ENCODE measurements around the gene DLG5.

The DLG5 gene

DNA sequence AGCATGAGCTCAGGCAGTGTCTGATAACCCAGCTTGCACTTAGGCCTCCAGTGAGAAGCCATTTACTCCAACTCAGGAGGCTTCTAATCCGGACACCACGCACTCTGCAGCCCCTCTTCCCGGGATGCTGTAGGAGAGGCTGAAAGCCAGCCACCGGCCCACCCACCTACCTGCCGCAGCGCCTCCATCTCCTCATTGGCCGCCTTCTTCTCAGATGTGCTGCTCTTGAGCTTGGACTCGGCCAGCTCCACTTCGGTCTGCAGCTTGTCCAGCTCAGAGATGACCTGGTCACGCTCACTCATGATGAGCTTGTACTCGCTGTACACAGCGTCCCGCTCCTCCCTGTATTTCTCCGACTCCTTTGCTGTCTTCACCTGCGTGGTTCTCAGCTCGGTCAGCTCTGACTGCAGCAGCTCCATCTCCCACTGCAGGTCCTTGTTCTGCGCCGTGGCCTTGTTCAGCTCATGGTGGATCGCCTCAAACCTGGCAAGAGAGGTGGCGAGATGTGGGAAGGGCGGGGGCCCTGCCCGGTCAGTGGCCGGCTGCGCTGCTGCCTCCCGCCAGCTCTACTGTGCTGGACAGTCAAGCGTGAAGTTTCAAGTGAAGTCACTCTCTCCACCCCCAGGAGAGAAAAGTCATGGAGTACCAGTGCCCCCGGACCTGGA is 84.7 kb downstream of the DLG5 start:
- no peak for DNase-seq

DNA sequence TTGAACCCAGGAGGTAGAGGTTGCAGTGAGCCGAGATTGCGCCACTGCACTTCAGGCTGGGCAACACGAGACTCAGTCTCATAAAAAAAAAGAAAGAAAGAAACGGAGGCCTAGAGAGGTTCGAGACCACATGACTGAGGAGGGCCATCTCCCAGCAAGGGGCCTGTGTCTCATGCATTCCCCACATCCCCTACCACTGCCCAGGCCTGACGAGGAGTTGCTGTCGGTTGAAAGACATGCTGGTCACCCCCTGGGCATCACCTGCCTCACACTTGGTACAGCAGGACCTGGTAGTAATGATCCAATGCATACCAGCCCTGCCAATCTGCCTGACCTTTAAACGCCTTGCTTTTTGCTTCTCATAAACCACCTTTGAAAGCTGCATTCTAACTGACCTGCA is 85.9 kb downstream of the DLG5 start:
- DNase-seq: no peak

DNA sequence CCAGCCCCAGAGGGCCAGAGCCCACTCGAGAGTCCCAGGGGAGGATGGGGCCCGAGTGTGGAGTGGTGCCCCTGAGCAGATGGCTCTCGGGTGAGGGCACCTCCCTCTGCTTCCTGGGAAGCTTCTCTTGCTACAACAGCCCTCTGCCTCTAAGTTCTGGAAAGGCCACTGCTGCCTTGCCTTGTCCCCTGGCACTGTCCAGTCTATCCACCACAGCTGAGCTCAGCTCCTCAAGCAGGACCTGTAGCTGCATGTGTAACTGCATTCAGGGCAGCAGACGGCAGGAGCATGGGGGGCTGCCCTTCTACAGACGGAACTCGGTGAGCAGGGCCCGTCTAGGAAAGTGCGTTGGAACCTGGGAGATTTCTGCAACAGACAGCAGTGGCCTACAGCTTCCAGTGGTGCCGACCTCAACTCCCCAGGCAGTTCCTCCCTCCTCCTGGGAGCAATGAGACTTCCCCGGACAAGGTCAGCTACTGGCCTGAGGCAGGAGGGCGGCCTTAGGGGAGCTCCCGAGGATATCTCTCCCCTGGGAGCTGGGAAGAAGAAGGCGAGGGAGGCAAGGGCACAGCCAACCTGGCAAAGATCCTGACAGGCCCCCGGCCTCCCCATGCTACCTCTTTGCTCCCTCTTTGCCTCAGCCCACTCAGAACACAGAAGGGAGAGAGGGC is 88.5 kb downstream of the DLG5 start:
- no peak for DNase-seq

DNA sequence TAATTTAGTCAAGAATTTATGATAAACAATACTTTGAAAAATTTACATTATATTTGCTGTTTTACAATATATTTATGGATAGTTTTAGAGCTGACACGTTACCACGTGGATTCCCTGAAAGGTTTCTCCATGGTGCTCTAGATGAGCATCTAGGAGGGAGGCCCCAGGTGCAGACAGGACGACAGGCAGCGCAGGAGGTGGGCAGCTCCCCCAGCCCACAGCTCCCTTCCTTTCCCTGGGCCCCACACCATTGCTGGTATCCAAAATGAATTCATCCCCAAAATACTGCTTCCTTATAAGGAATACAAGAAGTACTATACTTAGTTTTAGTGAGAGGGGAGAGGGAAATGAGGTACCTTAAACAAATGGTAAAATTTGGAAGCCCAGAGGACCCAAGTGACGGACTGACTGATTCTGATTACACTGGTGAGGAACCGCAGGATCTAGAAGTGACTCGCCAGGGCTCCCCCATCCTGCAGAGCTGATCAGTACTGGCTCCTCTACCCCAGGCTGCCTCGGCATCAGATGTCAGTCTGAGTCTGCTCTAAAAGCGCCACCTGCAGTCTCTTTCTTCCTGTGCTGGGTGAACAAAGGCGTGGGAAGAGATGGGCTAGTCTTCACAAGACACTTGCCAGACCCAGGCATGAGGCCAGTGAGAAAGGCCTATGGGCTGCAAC is 89.2 kb downstream of the DLG5 start:
- no peak for DNase-seq

DNA sequence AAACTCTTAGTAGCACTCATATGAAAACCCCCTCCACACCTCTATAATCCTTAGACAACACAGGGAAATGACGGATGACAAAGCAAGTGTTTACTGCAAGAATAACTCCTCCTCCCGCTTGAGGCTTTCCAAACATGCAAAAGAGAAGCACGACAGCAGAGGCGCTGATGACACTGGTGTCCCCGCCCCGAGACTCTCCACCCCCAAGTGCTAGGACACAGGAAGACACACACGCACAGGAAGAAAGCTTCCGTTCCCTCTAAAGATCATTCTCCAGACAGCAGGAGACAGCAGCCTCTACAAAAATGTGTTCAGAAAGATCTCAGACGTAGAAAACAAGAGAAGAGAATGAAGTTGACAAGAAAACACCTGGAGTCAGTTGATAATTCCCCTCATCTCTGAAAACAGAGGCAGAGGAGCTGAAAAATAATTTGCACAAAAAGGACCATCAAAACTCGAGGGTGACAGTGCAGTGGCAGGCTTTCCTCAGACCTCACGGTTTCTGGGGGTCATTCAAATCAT is 90.2 kb downstream of the DLG5 start:
- peak; percentile 57 for DNase-seq

DNA sequence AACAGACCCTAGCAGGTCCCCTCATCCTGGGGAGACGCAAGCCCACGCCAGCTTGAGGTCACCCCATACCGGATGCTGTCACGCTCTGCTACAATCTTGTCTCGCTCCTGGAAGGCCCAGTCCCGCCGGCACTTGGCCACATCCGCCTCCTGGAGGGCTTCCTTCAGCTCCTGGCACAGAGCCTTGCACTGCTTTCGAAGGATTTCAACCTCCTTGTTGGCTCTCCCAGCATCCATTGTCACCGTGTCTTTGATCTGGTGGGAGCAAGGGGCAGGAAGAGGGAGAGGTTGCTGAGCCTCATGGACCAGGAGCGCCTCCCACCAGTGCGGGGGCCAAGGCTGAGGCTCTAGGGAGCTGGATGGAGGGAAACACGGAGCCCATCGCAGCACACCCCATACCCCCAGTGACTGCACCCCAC is 90.9 kb downstream of the DLG5 start:
- DNase-seq: peak; percentile 38

DNA sequence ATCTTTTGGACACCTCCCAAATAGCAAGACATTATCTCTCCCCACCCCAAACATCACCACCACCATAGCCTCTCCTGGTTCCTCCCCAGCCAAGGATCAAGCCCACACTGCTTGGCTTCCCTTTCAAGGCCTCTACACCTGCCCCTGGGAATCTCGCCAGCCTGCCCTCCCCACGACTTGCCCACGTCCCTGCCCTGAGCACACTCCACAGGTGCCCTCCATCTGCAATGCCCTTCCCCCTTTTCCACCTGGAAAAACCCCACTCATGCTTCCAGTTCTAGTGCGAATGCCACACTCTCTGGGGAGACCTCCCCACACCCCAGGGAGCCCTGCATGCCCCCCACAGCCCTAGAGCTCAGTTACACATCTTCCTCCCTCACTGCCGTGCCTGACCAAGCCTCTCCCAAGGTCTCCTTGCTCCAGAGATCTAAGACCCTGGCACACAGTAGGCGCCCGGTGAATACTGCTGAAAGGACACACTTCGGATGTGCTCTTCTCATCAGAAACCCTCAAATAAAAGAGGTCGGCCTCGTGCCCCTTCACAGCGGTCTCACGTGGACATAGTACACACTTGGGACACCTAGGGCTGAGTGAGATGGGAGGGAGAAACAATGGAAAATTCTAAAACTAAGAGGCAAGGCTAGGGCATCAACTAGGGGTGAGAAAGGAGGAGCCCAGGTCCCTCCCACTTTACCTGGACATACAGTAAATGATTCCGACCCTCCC is 91.4 kb downstream of the DLG5 start:
- DNase-seq: no peak

DNA sequence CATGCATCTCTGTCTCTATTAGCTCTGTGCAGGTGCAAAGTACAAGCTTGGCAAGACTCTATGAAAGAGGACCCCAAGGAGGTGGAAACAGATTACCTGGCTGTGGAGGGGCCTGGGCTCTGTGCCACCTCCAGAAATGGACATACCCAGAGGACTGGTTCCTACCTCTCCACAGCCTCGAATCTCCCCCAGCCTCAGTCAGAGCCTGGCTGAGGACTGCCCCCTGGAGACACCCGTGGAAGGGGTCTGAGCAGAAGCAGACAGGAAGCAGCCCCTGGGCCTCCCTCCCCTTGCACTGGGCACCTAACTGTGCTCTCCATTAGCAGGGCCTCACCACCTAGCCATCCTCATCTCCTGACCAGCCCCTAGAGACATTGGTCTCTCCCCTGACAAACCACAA is 92.0 kb downstream of the DLG5 start:
- DNase-seq: no peak

DNA sequence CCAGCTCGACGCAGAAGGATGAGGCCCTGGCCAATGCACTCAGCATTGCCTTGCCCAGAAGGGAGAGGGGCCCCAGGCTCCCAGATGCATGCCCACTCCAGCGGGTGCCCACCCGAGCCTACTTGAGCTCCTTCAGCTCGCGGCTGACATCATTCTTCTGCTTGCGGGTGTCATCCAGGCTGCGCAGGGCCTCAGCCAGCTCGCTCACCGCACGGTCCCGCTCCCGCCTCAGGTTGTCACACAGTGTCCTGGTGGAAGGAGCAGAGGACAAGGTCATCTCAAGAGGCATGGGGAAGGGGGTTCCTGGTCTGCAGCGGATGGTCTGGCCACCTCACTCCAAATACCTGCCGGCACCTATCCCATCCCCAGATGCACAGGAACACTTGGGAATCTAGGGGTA is 92.8 kb downstream of the DLG5 start:
- DNase-seq: no peak

DNA sequence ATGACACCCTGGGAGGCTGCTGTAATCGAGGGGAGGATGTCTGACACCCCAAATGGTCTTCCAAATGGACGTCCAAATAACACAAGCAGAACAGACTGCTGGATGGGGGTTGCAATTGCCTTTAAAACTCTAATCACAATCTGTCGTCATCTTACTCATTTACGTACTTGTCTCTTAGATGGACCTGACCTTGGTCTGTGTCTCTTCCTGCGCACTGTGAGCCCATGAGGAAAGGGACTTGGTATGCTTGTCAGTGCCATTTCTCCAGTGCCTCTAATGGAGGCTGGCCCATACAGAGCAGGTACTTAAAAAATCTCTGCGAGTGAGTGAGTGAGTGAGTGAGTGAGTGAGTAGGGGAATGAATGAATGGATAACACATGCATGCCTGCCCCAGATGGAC is 93.3 kb downstream of the DLG5 start:
- DNase-seq: no peak

DNA sequence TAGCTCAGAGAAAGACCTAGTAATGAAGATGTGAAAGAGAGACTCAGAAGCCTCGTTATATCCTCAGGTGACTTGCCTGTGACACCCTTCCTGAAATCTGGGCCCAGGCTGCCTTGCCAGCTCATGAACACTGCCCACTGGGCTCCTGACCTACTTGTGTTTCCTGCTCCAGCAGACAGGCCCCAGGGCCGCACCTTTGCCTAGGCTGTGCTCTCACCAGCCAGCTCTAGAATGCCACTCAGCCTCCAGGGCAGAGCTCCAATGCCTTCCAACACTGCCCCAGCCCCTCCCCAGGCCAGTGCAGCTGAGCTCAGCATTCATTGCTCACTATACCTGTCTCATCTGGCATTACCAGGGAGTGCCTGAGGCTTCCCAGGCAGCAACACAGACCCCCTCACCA is 94.3 kb downstream of the DLG5 start:
- no peak for DNase-seq

DNA sequence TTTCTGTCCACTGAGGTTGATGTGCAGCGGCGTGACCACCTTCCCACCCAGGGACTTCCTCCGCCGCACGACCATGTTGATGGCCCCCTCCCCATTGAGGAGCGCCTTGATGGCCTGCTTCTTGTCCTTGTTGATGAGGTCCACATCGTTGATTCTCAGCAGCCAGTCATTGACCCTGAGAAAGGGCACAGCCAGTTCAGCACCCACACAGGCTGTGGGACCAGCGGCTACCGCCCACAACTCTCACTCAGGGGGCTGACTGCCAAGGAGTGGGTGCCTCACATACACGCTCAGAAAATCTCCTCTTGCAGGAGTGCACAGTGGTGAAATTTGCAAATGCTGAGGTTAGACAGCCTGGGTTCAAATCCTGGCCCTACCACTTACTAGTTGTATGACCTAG is 97.2 kb downstream of the DLG5 start:
- DNase-seq: no peak

DNA sequence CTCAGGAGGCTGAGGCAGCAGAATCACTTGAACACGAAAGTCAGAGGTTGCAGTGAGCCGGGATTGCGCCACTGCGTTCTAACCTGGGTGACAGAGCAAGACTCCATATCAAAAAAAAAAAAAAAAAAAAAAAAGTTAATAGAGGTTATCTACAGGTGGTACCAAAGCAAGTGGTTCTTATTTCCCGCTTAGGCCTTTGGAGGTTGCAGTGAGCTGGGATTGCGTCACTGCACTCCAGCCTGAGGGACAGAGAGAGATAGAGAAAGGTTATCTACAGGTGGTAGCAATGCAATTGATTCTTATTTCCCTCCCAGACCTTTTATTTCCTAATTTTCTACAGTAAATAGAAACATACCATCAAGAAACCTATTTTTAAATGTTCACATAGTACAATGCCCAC is 98.2 kb downstream of the DLG5 start:
- no peak for DNase-seq

DNA sequence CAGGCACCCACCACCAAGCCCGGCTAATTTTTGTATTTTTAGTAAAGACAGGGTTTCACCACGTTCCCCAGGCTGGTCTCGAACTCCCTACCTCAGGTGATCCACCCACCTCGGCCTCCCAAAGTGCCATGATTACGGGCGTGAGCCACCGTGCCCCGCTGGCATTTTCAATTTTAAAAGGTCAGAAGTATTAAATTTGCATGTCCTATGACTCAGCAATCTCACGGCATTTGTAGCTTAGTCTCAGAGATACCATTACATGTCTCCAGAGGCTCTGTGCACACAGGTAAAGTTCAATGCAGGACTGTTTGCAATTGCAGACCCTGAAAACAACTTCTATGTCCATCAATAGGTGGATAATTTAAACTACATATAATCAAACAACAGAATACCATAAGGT is 99.2 kb downstream of the DLG5 start:
- DNase-seq: no peak

DNA sequence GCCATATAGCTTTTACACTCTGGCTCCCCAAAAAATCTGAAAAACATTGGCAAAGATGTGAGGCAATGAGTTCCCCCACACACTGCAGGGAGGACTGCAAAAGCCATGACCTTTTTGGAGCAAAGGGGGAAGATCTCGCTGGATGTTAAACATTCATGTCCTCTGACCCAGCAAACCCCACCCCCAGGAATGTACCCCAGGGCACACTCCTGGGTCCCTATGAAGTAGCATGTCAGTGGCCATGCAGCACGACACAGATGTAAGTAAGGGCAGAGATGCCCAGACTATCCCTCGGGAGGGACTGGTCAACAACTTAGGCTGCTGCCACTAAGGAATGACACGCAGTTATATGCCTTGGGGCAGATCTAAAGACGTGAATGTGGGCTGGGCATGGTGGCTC is 100.6 kb downstream of the DLG5 start:
- DNase-seq: no peak

DNA sequence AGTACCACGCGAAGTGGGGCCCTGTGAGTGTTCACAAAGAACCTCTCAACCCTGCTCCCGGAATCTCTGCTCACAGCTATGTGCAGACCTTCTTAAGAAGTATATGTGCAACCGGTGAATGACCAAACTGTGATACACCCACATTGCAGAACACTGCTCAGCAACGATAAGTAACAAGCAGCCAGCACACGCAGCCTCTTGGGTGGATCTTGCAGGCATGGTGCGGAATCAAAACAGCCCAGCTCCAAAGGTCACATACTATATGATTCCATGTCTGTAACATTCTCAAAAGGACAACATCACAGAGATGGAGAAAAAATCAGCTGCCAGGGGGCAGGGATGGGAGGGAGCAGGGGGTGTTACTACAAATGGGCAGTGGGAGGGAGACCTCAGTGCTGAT is 101.6 kb downstream of the DLG5 start:
- DNase-seq: no peak

DNA sequence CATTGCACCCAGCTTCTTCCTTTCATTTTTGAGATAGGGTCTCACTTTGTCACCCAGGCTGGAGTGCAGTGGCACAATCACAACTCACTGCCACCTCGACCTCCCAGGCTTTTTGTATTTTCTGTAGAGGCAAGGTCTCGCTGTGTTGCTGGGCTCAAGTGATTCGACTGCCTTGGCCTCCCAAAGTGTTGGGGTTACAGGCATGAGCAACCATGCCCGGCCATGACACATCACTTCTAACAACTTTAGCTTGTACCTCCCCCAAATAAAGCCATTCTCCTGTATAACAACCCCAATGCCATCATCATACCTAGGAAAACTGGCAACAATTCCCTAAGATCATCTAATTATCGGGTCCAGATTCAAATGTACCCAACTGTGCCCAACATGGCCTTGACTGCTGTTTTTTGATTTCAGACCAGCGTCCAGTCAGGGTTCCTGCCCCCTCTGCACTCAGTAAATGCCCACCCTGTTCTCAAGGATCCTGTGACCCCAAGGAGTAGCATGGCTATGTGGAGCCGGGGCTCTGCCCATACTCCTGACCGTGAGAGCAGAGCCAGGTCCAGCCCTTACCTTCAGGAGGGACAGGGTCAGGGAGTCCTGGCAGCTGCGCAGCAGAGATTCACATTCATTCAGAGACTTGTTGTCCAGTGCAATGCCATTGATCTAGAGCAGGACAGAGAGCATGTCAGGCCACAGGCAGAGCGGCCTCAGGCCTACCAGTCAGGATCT is 102.6 kb downstream of the DLG5 start:
- DNase-seq: no peak

DNA sequence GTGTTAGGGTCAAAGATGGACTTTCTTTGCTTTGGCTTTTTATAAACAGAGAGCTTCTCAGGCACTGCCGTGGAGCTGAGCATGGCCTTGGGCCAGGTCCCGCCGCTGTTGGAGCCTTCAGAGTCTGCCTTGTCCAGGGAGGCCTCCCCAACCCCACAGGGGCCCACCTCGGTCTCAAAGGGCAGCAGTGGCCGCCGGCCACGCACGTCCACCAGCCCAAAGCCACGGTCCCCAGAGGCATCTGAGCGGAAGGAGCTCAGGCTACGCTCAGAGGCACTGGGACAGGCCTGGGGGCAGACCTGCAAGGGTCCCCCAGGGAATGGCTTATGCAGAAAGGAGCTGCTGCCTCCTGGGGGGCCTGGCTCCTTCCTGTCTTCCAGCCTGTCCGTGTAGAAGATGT is 105.0 kb downstream of the DLG5 start:
- DNase-seq: no peak

DNA sequence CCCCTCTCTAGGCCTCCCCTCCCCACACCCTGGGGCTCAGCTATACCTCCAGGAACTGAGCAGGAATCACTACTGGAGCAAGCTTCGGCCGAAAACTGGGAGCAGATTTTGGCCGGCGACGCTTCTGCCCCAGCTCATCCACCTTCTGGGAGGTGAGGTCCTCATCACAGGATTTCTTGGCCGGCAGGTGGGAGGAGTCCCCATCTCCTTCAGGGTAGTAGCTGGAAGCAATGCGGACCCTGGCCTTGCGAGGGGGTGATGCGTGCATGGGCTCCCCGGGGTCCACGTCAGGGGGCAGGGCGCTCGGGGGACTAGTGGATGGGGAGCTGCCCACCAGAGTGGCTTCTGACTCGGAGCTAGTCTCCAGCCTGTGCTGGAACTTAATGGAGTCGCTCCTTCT is 105.5 kb downstream of the DLG5 start:
- no peak for DNase-seq

DNA sequence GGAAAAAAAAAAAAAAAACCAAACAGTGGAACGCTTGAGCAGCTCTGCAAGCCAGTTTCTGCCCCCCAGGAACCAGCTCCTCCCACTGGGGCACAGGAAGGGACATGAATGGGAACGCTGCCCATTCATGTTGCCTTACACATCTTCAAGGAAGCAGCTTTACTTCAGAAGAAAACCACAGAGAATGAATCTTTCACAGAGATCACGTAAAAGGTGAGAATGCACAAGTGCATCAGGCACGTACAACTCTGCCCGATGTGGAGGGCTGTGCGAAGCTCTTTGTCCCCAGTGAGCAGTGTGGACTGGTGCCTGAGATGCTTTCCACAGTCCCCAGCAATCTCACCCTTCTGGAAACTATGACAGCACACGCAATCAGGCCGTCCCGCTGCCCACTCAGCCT is 106.2 kb downstream of the DLG5 start:
- DNase-seq: no peak

DNA sequence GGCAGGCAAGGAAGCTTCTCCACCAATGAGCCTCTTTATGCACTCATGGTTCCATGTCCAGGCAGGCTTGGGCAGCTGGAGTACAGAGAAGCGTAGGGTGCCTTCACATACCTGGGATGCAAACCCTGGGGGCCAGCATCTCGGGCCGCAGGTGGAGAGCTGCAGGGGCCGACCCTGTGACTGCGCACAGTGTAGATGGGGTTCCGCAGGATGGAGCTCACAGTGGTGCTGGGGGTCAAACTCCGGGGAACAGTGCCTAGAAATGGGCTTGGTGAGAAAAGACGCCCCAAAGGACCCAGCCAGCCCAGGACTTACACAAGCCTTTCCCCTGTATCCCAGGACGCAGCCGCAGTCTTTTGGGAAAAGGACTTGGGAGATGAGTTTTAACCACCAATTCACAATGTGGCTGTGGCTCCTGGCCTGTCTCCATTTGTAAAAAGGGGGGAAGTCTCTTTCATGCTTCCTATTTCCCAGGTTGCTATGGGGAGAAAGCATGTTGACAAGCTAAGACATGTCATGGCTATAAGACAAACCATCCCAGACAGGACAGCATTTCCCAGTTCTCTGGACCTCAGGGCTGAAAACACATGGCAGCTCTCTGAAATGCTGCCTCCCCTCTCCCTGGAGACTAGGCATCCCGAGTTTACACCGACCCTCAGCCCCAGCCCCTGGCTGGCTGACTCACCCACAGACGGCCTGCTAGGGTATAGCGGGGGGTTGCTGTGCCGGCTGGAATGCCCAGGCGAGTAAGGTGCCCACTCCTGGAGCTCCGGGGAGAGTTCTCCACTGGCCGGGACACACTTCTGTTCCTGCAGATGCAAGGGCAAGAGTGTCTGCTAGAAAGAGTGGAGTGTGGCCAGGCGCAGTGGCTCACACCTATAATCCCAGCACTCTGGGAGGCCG is 107.1 kb downstream of the DLG5 start:
- no peak for DNase-seq

DNA sequence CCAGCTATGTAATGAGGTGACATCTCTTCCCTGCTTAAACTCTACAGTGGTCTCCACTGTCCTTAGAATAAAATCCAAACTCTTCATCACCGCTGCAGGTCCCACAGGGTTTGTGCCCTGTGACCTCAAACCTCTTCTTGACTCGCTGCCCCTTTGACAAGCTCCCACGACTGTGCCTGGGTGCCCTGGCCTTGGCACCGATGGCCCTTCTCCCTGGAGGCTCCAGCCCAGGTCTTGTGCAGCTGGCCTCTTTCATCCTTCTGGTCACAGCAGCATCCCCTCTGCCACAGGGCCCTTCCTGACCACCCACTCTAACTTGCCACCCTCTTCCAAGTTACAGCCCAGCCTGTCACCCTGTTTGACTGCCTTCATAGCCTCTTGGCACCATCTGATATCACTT is 108.2 kb downstream of the DLG5 start:
- DNase-seq: no peak
